HCT116 (cell line): ENCODE results near the gene RNF4. TPM values are rescaled to one million over a fixed set of nuclear protein-coding genes. Genes with fewer than 3 reads are reported as not detected.

Source experiments
- ATAC-seq: fragments of 200-7000 bp; cut with Tn5 transposase; 2 replicates; pipeline ENCODE4 v1.9.1; 2020; ENCODE audit warnings: mild to moderate bottlenecking, moderate library complexity
- Bru-seq: library from RNA; stranded (reverse); fragments of 400-500 nt; gene quantifications from one replicate; lab custom pipeline; 2021; lab: Mats Ljungman, UMichigan
- BruChase-seq, 2 experiments: library from RNA; stranded (reverse); fragments of 400-500 nt; gene quantifications; one replicate each; lab custom pipeline; 2021; lab: Mats Ljungman, UMichigan
- BruUV-seq: library from RNA; stranded (reverse); fragments of 400-500 nt; replicated peaks from 2 replicates; lab custom pipeline; 2021; lab: Mats Ljungman, UMichigan
- CTCF ChIA-PET: fragments of 300-600 bp; sonication (Branson Sonifier 250); formaldehyde crosslinking; loops from one replicate; lab custom pipeline; 2021; ENCODE audit warnings: antibody characterized with exemption; lab: Charles Lee
- POLR2A ChIA-PET: fragments of 300-600, 350-600 bp; sonication (Branson Sonifier 250); formaldehyde crosslinking; loops from one replicate; lab custom pipeline; 2021; ENCODE audit warnings: antibody characterized with exemption; lab: Charles Lee
- RAD21 ChIA-PET, 2 experiments: fragments of 300-600 bp; sonication (Branson Sonifier 250); formaldehyde crosslinking; loops; one replicate each; lab custom pipeline; 2023; ENCODE audit warnings: low total read pairs in 2 of 2; ENCODE audit not compliant: uncharacterized antibody in 2 of 2, unreplicated experiment in 2 of 2, low non-redundant PET in 1 of 2; lab: Charles Lee
- DNase-seq: peaks from one replicate; pipeline ENCODE4 v3.0.0-alpha.2; 2010; ENCODE audit warnings: low read depth, low spot score
- H2AFZ ChIP-seq: fragments of 200-600 bp; shearing (Covaris generic), sonication (generic); 2 replicates; pipeline ENCODE4 v1.6.1; 2017; ENCODE audit warnings: low read depth, mixed run types, mixed read lengths, antibody characterized with exemption, low read length; ENCODE audit not compliant: poor library complexity, severe bottlenecking
- H3K27ac ChIP-seq: 2 replicates; pipeline ENCODE4 v1.5.1; 2012; ENCODE audit warnings: low read depth, low read length
- H3K27me3 ChIP-seq: fragments of 200-600 bp; sonication (generic); 2 replicates; pipeline ENCODE4 v1.6.1; 2016; ENCODE audit warnings: mixed run types, low read length, mixed read lengths; ENCODE audit not compliant: insufficient read depth
- H3K36me3 ChIP-seq, 2 experiments: fragments of 200-500 bp in 1 of 2; fragments of 200-600 bp in 1 of 2; sonication (Bioruptor generic) in 1 of 2; sonication (generic) in 1 of 2; 2 replicates each; pipeline versions ENCODE4 v1.5.1 to v1.6.1; 2014 to 2016; ENCODE audit warnings: low read length in 2 of 2, inconsistent platforms in 1 of 2, mixed read lengths in 1 of 2, mixed run types in 1 of 2; ENCODE audit not compliant: insufficient read depth in 2 of 2, control insufficient read depth in 1 of 2
- H3K4me1 ChIP-seq, 2 experiments: fragments of 200-600 bp in 1 of 2; sonication (generic) in 1 of 2; 2 replicates each; pipeline versions ENCODE4 v1.5.1 to v1.6.1; 2012 to 2017; ENCODE audit warnings: low read length in 2 of 2, inconsistent platforms in 1 of 2, mild to moderate bottlenecking in 1 of 2, mixed read lengths in 1 of 2, mixed run types in 1 of 2, moderate library complexity in 1 of 2; ENCODE audit not compliant: insufficient read depth in 2 of 2, control insufficient read depth in 1 of 2
- H3K4me2 ChIP-seq: fragments of 200-600 bp; sonication (generic); 2 replicates; pipeline ENCODE4 v1.6.1; 2017; ENCODE audit warnings: mixed run types, low read length, mixed read lengths
- H3K4me3 ChIP-seq, 2 experiments: fragments of 200-600 bp in 1 of 2; sonication (generic) in 1 of 2; replicated peaks in 1 of 2; 2 replicates each; pipeline ENCODE4 v1.5.1; 2011 to 2016; ENCODE audit warnings: low read length in 2 of 2, control low read depth in 1 of 2, low read depth in 1 of 2, mild to moderate bottlenecking in 1 of 2, mixed read lengths in 1 of 2, mixed run types in 1 of 2
- H3K79me2 ChIP-seq: fragments of 200-600 bp; sonication (generic); 2 replicates; pipeline ENCODE4 v1.6.1; 2017; ENCODE audit warnings: mild to moderate bottlenecking, mixed run types, low read length, moderate library complexity, mixed read lengths; ENCODE audit not compliant: insufficient read depth
- H3K9ac ChIP-seq: fragments of 200-600 bp; sonication (generic); 2 replicates; pipeline ENCODE4 v1.6.1; 2016; ENCODE audit warnings: low read length, mixed read lengths
- H3K9me2 ChIP-seq: fragments of 200-600 bp; sonication (generic), shearing (Covaris generic); 2 replicates; pipeline ENCODE4 v1.6.1; 2017; ENCODE audit warnings: mixed run types, mild to moderate bottlenecking, moderate library complexity; ENCODE audit not compliant: insufficient read depth
- H3K9me3 ChIP-seq, 2 experiments: fragments of 200-500 bp in 1 of 2; fragments of 200-600 bp in 1 of 2; sonication (Bioruptor generic) in 1 of 2; sonication (generic) in 1 of 2; 2 replicates each; pipeline ENCODE4 v1.6.1; 2014 to 2017; ENCODE audit warnings: low read length in 2 of 2, mixed read lengths in 2 of 2, inconsistent platforms in 1 of 2, low read depth in 1 of 2, mild to moderate bottlenecking in 1 of 2, mixed run types in 1 of 2, moderate library complexity in 1 of 2; ENCODE audit not compliant: control insufficient read depth in 1 of 2, insufficient read depth in 1 of 2
- H4K20me1 ChIP-seq: fragments of 200-600 bp; sonication (generic), shearing (Covaris generic); 2 replicates; pipeline ENCODE4 v1.6.1; 2017; ENCODE audit warnings: mixed run types, mild to moderate bottlenecking, moderate library complexity; ENCODE audit not compliant: insufficient read depth
- EGR1 ChIP-seq: IDR thresholded peaks from 2 replicates; pipeline ENCODE4 v1.6.1; 2012; ENCODE audit warnings: low read depth
- JUND ChIP-seq: IDR thresholded peaks from 2 replicates; pipeline ENCODE4 v1.6.1; 2012
- POLR2A ChIP-seq: IDR thresholded peaks from 2 replicates; pipeline ENCODE4 v1.7.0; 2011; ENCODE audit warnings: borderline replicate concordance; ENCODE audit not compliant: insufficient read depth, insufficient read length; ENCODE audit errors: extremely low read depth
- POLR2AphosphoS5 ChIP-seq: IDR thresholded peaks from 2 replicates; pipeline ENCODE4 v1.6.1; 2011; ENCODE audit warnings: mild to moderate bottlenecking, low read depth, low read length, moderate library complexity
- YY1 ChIP-seq: IDR thresholded peaks from 2 replicates; pipeline ENCODE4 v1.6.1; 2011; ENCODE audit warnings: low read length, low read depth, moderate library complexity, mild to moderate bottlenecking; ENCODE audit not compliant: insufficient replicate concordance; ENCODE audit errors: extremely low read depth
- ZFX ChIP-seq: fragments of 450-650 bp; IDR thresholded peaks from 2 replicates; pipeline ENCODE4 v1.6.1; 2017
- intact Hi-C: fragments of 100-400 bp; cut with micrococcal nuclease; formaldehyde crosslinking; loops from 2 replicates; pipeline ENCODE4 v1.10.0; 2022
- long read RNA-seq: library from polyadenylated mRNA; unstranded; transcript quantifications from one replicate; pipeline ENCODE4 v2.0.0, GENCODE V29; 2021; ENCODE audit not compliant: unreplicated experiment
- polyA plus RNA-seq: library from polyadenylated mRNA; unstranded; fragments of >200 nt; gene quantifications from 2 replicates; pipeline ENCODE4 v1.2.1, GENCODE V29; 2012; ENCODE audit warnings: missing spikeins
- total RNA-seq: library from RNA; stranded (reverse); gene quantifications from one replicate; pipeline ENCODE4 v1.2.1, GENCODE V29; 2021; ENCODE audit not compliant: unreplicated experiment
- TF ChIP-seq, protein P1 (sequence below): IDR thresholded peaks from 2 replicates; pipeline ENCODE4 v1.6.1; 2012; ENCODE audit warnings: low read depth
- TF ChIP-seq, protein P2 (sequence below): IDR thresholded peaks from 2 replicates; pipeline ENCODE4 v1.6.1; 2012

RNF4 gene, protein sequence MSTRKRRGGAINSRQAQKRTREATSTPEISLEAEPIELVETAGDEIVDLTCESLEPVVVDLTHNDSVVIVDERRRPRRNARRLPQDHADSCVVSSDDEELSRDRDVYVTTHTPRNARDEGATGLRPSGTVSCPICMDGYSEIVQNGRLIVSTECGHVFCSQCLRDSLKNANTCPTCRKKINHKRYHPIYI
- total RNA-seq = 62.3 TPM
- 41.4 and 44.5 TPM in 2 replicates for polyA plus RNA-seq
- percentile 91 among the genes with signal in this experiment for Bru-seq, nascent RNA
- percentile 81 among the genes with signal in this experiment for BruChase-seq, experiment 1, labeled RNA remaining after a 6-hour chase
- percentile 93 among the genes with signal in this experiment for BruChase-seq, experiment 2, labeled RNA remaining after a 2-hour chase
- long read RNA-seq, partial matches to known transcripts = 8 of 102 reads
- long read RNA-seq, other reads (novel, unspliced or antisense) = 94 of 102 reads

DNA sequence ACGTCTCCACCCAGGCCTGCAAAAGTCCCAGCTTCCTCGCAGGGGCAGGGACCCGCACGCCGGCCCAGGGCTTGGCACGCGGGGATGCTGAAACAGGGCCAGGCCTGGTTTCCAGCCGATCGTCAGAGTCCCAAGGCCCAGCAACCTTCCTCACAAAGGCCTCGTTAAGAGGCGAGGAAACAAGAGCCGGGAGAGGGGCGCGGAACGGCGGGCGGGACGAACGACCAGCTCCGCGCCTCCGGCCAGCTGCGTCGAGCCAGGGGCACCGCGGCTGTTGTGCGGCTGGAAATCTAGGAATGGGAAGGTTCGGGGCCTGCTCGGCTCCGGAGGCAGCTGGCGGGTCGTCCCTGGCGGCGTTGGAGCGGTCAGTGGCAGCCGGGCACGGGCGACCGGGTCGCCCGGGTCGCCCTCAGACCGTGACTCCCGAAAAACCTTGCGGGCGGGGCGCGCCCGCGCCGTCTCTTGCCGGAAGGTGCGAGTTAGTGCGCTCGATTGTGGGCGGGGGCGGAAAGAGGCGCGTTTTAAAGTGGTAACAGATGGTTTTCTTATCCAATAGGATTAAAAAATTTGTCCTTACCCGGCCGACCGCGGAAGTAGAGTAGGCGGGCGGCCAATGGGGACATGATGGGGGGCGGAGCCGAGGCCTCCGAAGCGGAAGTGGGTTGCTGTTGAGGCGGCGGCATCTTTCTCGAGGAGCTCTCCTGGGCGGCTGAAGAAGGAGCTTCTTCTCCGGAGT, at the start of gene RNF4:
RNF4 (plus strand) TSS at position 651 of the 736 bp plus-strand sequence. CDS start 21,388 bp downstream, outside the sequence.
- RAD21 ChIA-PET = no interaction called here
- Histone ChIP-seq H3K4me2 (peak within 1 kb of the TSS; percentile 99), H3K4me1 (peaks cover 3 to 23% of the 10 kb centered on the region in 2 experiments; a peak in 3 of 4 replicates), H3K4me3 (peak within 1 kb of the TSS; percentile 80 to 94)
- POLR2A ChIA-PET = interaction anchor here (0.7 to 1.4 kb wide), 2 partner anchors 22 to 206 kb away, joined by 3 read pairs; partner anchors contain the start of gene MXD4
- peak; percentile 85 for TF ChIP-seq POLR2AphosphoS5
- TF ChIP-seq EGR1 = no peak
- TF ChIP-seq JUND = no peak
- TF ChIP-seq, protein P1, sequence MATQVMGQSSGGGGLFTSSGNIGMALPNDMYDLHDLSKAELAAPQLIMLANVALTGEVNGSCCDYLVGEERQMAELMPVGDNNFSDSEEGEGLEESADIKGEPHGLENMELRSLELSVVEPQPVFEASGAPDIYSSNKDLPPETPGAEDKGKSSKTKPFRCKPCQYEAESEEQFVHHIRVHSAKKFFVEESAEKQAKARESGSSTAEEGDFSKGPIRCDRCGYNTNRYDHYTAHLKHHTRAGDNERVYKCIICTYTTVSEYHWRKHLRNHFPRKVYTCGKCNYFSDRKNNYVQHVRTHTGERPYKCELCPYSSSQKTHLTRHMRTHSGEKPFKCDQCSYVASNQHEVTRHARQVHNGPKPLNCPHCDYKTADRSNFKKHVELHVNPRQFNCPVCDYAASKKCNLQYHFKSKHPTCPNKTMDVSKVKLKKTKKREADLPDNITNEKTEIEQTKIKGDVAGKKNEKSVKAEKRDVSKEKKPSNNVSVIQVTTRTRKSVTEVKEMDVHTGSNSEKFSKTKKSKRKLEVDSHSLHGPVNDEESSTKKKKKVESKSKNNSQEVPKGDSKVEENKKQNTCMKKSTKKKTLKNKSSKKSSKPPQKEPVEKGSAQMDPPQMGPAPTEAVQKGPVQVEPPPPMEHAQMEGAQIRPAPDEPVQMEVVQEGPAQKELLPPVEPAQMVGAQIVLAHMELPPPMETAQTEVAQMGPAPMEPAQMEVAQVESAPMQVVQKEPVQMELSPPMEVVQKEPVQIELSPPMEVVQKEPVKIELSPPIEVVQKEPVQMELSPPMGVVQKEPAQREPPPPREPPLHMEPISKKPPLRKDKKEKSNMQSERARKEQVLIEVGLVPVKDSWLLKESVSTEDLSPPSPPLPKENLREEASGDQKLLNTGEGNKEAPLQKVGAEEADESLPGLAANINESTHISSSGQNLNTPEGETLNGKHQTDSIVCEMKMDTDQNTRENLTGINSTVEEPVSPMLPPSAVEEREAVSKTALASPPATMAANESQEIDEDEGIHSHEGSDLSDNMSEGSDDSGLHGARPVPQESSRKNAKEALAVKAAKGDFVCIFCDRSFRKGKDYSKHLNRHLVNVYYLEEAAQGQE = no peak
- peak; percentile 49 for TF ChIP-seq YY1
- TF ChIP-seq, protein P2, sequence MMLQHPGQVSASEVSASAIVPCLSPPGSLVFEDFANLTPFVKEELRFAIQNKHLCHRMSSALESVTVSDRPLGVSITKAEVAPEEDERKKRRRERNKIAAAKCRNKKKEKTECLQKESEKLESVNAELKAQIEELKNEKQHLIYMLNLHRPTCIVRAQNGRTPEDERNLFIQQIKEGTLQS = no peak
- no peak for TF ChIP-seq ZFX
- peak; percentile 59 for TF ChIP-seq POLR2A
- TF ChIP-seq, all 23 proteins: peak for 3
- intact Hi-C loops = loop anchor here (5.0 kb wide), 1 partner anchor 69 kb away; the partner anchor contains the start of gene FAM193A
- Histone ChIP-seq H3K79me2 (peaks cover 60% of the 10 kb centered on the region), H3K36me3 (peaks cover 7 to 18% of the 10 kb centered on the region in 2 experiments; a peak in 3 of 4 replicates), H3K27ac (peak within 1 kb of the TSS; percentile 92), H3K9ac (peak within 1 kb of the TSS; percentile 99), H3K27me3 (no peaks in the 10 kb centered on the region), H3K9me2 (no peaks in the 10 kb centered on the region), H4K20me1 (peaks cover 9% of the 10 kb centered on the region; the same call in 1 of the 2 replicates), H3K9me3 (no peaks in the 10 kb centered on the region), H2AFZ (no peak within 1 kb of the TSS)
- CTCF ChIA-PET = interaction anchor here (1.7 to 2.0 kb wide), 2 partner anchors 27 to 248 kb away, joined by 5 to 9 read pairs; no protein-coding TSS in a partner anchor
- ATAC-seq (peak; percentile 89), DNase-seq (peak; percentile 91)
- BruUV-seq = TSS peak; percentile 42
